GM23248 (cell line): ENCODE measurements around the gene ARFIP1. TPM values are rescaled to one million over a fixed set of nuclear protein-coding genes. Genes with fewer than 3 reads are reported as not detected.

Experiments
- DNase-seq: peaks from one replicate; pipeline ENCODE4 v3.0.0-alpha.2; 2015
- H2AFZ ChIP-seq: fragments of 200-600 bp; sonication (generic); 2 replicates; pipeline ENCODE4 v1.6.1; 2016; ENCODE audit warnings: antibody characterized with exemption
- H3F3A ChIP-seq: fragments of 200-600 bp; sonication (generic); 2 replicates; pipeline ENCODE4 v1.6.1; 2016; ENCODE audit warnings: mild to moderate bottlenecking, antibody characterized with exemption, mixed run types; ENCODE audit not compliant: insufficient read depth
- H3K27ac ChIP-seq: fragments of 200-600 bp; sonication (generic); 2 replicates; pipeline ENCODE4 v1.5.1; 2016; ENCODE audit warnings: mild to moderate bottlenecking
- H3K27me3 ChIP-seq: fragments of 200-600 bp; sonication (generic); replicated peaks from 2 replicates; pipeline ENCODE4 v1.6.1; 2016; ENCODE audit warnings: mild to moderate bottlenecking; ENCODE audit not compliant: insufficient read depth
- H3K36me3 ChIP-seq: fragments of 200-600 bp; sonication (generic); 2 replicates; pipeline ENCODE4 v1.6.1; 2016; ENCODE audit warnings: low read depth, mild to moderate bottlenecking
- H3K4me1 ChIP-seq: fragments of 200-600 bp; sonication (generic); 2 replicates; pipeline ENCODE4 v1.6.1; 2016; ENCODE audit warnings: mild to moderate bottlenecking; ENCODE audit not compliant: insufficient read depth
- H3K4me2 ChIP-seq: fragments of 200-600 bp; sonication (generic); one replicate; pipeline ENCODE4 v1.6.1; 2016; ENCODE audit warnings: mild to moderate bottlenecking; ENCODE audit not compliant: unreplicated experiment
- H3K4me3 ChIP-seq: fragments of 200-600 bp; sonication (generic); 2 replicates; pipeline ENCODE4 v1.5.1; 2016; ENCODE audit warnings: mild to moderate bottlenecking
- H3K79me2 ChIP-seq: fragments of 200-600 bp; sonication (generic); 2 replicates; pipeline ENCODE4 v1.6.1; 2016; ENCODE audit warnings: mild to moderate bottlenecking; ENCODE audit not compliant: insufficient read depth
- H3K9ac ChIP-seq: fragments of 200-600 bp; sonication (generic); 2 replicates; pipeline ENCODE4 v1.6.1; 2016; ENCODE audit warnings: mild to moderate bottlenecking
- H3K9me2 ChIP-seq: fragments of 200-600 bp; sonication (generic); 2 replicates; pipeline ENCODE4 v1.6.1; 2016; ENCODE audit warnings: mixed run types, mild to moderate bottlenecking, moderate library complexity; ENCODE audit not compliant: insufficient read depth
- H3K9me3 ChIP-seq: fragments of 200-600 bp; sonication (generic); one replicate; pipeline ENCODE4 v1.6.1; 2017; ENCODE audit warnings: low read depth
- H4K20me1 ChIP-seq: fragments of 200-600 bp; sonication (generic); 2 replicates; pipeline ENCODE4 v1.6.0; 2016; ENCODE audit not compliant: insufficient read depth
- EZH2 ChIP-seq: fragments of 200-600 bp; sonication (generic); IDR thresholded peaks from 2 replicates; pipeline ENCODE4 v1.6.1; 2018; ENCODE audit warnings: antibody characterized with exemption, mild to moderate bottlenecking; ENCODE audit not compliant: insufficient read depth, poor library complexity, severe bottlenecking
- EZH2phosphoT487 ChIP-seq: fragments of 200-600 bp; sonication (generic); IDR thresholded peaks from 2 replicates; pipeline ENCODE4 v1.6.1; 2018; ENCODE audit warnings: antibody characterized with exemption, moderate library complexity, mild to moderate bottlenecking, low read depth; ENCODE audit not compliant: insufficient read depth
- WGBS, 2 experiments: methylation state at CpG; one replicate each; pipeline ENCODE4 v1.1.6; 2015 to 2017; ENCODE audit warnings: low lambda C conversion rate in 2 of 2, low coverage in 1 of 2; ENCODE audit errors: missing lambda C conversion rate in 2 of 2; 5-methylcytosine and 5-hydroxymethylcytosine counted together
- in situ Hi-C: fragments of 300-500 bp; cut with MboI; formaldehyde crosslinking; loops from 2 replicates; pipeline ENCODE4 v1.15.0; 2020
- polyA plus RNA-seq: library from polyadenylated mRNA; unstranded; fragments of >200 nt; fragmentation: Nextera tagmentation; extraction: Ambion mirVana; gene quantifications from 2 replicates; pipeline ENCODE4 v1.2.1, GENCODE V29; 2016
- total RNA-seq: library from RNA; depleted of rRNA; stranded (reverse); fragments of >200 nt; shearing (Covaris generic); gene quantifications from 2 replicates; pipeline ENCODE4 v1.2.3, GENCODE V29; 2014

ARFIP1 gene
- total and polyA plus RNA-seq, 2 experiments from 2014 or later, result 40.7 to 61.4 TPM

- H3F3A ChIP-seq, result no peaks in the 10 kb centered on the region
- no peaks in the 10 kb centered on the region; the same call in 1 of the 2 replicates for H4K20me1 ChIP-seq
- H3K4me1 ChIP-seq, result no peaks in the 10 kb centered on the region
- H3K79me2 ChIP-seq, result peaks cover 99% of the 10 kb centered on the region
- no peaks in the 10 kb centered on the region for H3K9me2 ChIP-seq
- H3K27ac ChIP-seq, result no peak overlapping the region
- no peak overlapping the region for H3K9ac ChIP-seq
- 100% methylated on average over 3 of the region's 3 CpGs for WGBS, 2 experiments
- DNase-seq, result no peak
- H3K4me3 ChIP-seq, result no peak overlapping the region
- TF ChIP-seq EZH2 (no peak), EZH2phosphoT487 (no peak)
- in situ Hi-C loops, result no loop called here
- no peaks in the 10 kb centered on the region for H3K27me3 ChIP-seq
- no peaks in the 10 kb centered on the region; the same call in 1 of the 2 replicates for H3K36me3 ChIP-seq
- H3K4me2 ChIP-seq, result no peak overlapping the region
- H3K9me3 ChIP-seq, result no peaks in the 10 kb centered on the region
- no peak overlapping the region for H2AFZ ChIP-seq
These were observed 16.1 kb downstream of the ARFIP1 start for GRCh38 chr4:152795891-152796290.

GRCh38 chr4:152803541-152803940, 23.8 kb downstream of the ARFIP1 start:
- DNase-seq, result no peak
- no peaks in the 10 kb centered on the region for H3K27me3 ChIP-seq
- no peak overlapping the region for H2AFZ ChIP-seq
- peaks cover 2% of the 10 kb centered on the region; the same call in 1 of the 2 replicates for H3K9me2 ChIP-seq
- no peaks in the 10 kb centered on the region for H3K9me3 ChIP-seq
- peaks cover 10% of the 10 kb centered on the region; the same call in 1 of the 2 replicates for H3K4me1 ChIP-seq
- H4K20me1 ChIP-seq, result peaks cover 3% of the 10 kb centered on the region; the same call in 1 of the 2 replicates
- H3K4me2 ChIP-seq, result no peak overlapping the region
- no peak overlapping the region for H3K4me3 ChIP-seq
- H3K27ac ChIP-seq, result no peak overlapping the region
- H3K79me2 ChIP-seq, result peaks cover 93% of the 10 kb centered on the region
- H3F3A ChIP-seq, result peaks cover 13% of the 10 kb centered on the region
- WGBS, 2 experiments, result 100% methylated on average over 1 of the region's 1 CpG
- no peaks in the 10 kb centered on the region for H3K36me3 ChIP-seq
- TF ChIP-seq EZH2phosphoT487, result no peak
- no peak for TF ChIP-seq EZH2
- no peak overlapping the region for H3K9ac ChIP-seq
- in situ Hi-C loops, result no loop called here

- DNase-seq, result no peak
- Histone ChIP-seq H4K20me1 (peaks cover 3% of the 10 kb centered on the region; the same call in 1 of the 2 replicates), H3K36me3 (no peaks in the 10 kb centered on the region), H3K27me3 (no peaks in the 10 kb centered on the region), H3K4me3 (no peak overlapping the region), H3K27ac (no peak overlapping the region), H3K9me2 (peaks cover 3% of the 10 kb centered on the region; the same call in 1 of the 2 replicates), H3K9ac (no peak overlapping the region), H3K79me2 (peaks cover 93% of the 10 kb centered on the region), H3K4me1 (peaks cover 10% of the 10 kb centered on the region; the same call in 1 of the 2 replicates), H3K4me2 (no peak overlapping the region), H3K9me3 (no peaks in the 10 kb centered on the region), H3F3A (peaks cover 13% of the 10 kb centered on the region), H2AFZ (no peak overlapping the region)
- in situ Hi-C loops, result no loop called here
- TF ChIP-seq EZH2, result no peak
- TF ChIP-seq EZH2phosphoT487, result no peak
- WGBS, 2 experiments, result 97 to 100% methylated on average over 2 of the region's 2 CpGs
These were observed 25.4 kb downstream of the ARFIP1 start for GRCh38 chr4:152805071-152805650.

GRCh38 chr4:152805818-152806217, 26.1 kb downstream of the ARFIP1 start:
- no peak for TF ChIP-seq EZH2
- no peak for TF ChIP-seq EZH2phosphoT487
- Histone ChIP-seq H2AFZ (no peak overlapping the region), H3K4me3 (no peak overlapping the region), H3K4me2 (no peak overlapping the region), H3K27me3 (no peaks in the 10 kb centered on the region), H4K20me1 (peaks cover 3% of the 10 kb centered on the region; the same call in 1 of the 2 replicates), H3K9ac (no peak overlapping the region), H3K27ac (no peak overlapping the region), H3K9me3 (no peaks in the 10 kb centered on the region), H3F3A (peaks cover 13% of the 10 kb centered on the region), H3K4me1 (peaks cover 10% of the 10 kb centered on the region; the same call in 1 of the 2 replicates), H3K36me3 (no peaks in the 10 kb centered on the region), H3K79me2 (peaks cover 93% of the 10 kb centered on the region), H3K9me2 (peaks cover 3% of the 10 kb centered on the region; the same call in 1 of the 2 replicates)
- 93 to 95% methylated on average over 2 of the region's 2 CpGs for whole genome bisulfite sequencing, 2 experiments
- in situ Hi-C loops, result no loop called here
- DNase-seq, result no peak
